K562 (cell line): ENCODE results near the gene COMMD8.

Experiments
- EP300 ChIP-seq: IDR thresholded peaks from 2 replicates; pipeline ENCODE4 v1.6.1; 2012; ENCODE audit warnings: low read length, improper control_type of control experiment
- HIVEP1 ChIP-seq: fragments of 250-450 bp; sonication (Bioruptor Pico); IDR thresholded peaks from 2 replicates; pipeline ENCODE4 v1.4.0; 2020; ENCODE audit warnings: mild to moderate bottlenecking
- KHSRP ChIP-seq: fragments of 450-650 bp; IDR thresholded peaks from 2 replicates; pipeline ENCODE4 v1.6.1; 2017
- NFE2L1 ChIP-seq: fragments of 450-650 bp; IDR thresholded peaks from 2 replicates; pipeline ENCODE4 v1.6.1; 2016; ENCODE audit warnings: missing genetic modification characterization, low read depth, mild to moderate bottlenecking, missing compliant biosample characterization, moderate library complexity, borderline replicate concordance
- PHB ChIP-seq: fragments of 250-450 bp; sonication (Bioruptor Pico); IDR thresholded peaks from 2 replicates; pipeline ENCODE4 v1.5.0; 2021
- SOX6 ChIP-seq: fragments of 450-650 bp; IDR thresholded peaks from 2 replicates; pipeline ENCODE4 v1.6.1; 2014; ENCODE audit warnings: mild to moderate bottlenecking
- XRCC4 ChIP-seq: IDR thresholded peaks from one replicate; pipeline ENCODE4 v1.6.1; 2011; ENCODE audit not compliant: insufficient read depth, insufficient read length; ENCODE audit errors: extremely low read depth
- ZFX ChIP-seq: sonication (generic); formaldehyde crosslinking; IDR thresholded peaks from 2 replicates; pipeline ENCODE4 v1.8.0; 2022; ENCODE audit warnings: mild to moderate bottlenecking, missing genetic modification reagents, moderate library complexity
- ZNF274 ChIP-seq: IDR thresholded peaks from 2 replicates; pipeline ENCODE4 v1.6.1; 2011; ENCODE audit warnings: low read depth, mild to moderate bottlenecking, low read length, moderate library complexity, borderline replicate concordance
- TF ChIP-seq, protein P1 (sequence below): sonication (generic); formaldehyde crosslinking; IDR thresholded peaks from 2 replicates; pipeline ENCODE4 v1.8.0; 2022; ENCODE audit warnings: missing genetic modification reagents, mild to moderate bottlenecking, moderate library complexity, borderline replicate concordance
- TF ChIP-seq, protein P2 (sequence below), 3 experiments: IDR thresholded peaks in 2 of 3; conservative IDR thresholded peaks in 1 of 3; 2 replicates each; pipeline ENCODE4 v1.5.1; 2011 to 2012; ENCODE audit warnings: low read length in 3 of 3, mild to moderate bottlenecking in 3 of 3, control low read depth in 2 of 3, improper control_type of control experiment in 1 of 3, inconsistent platforms in 1 of 3, low read depth in 1 of 3, mixed read lengths in 1 of 3, moderate library complexity in 1 of 3; ENCODE audit not compliant: insufficient read depth in 2 of 3
- TF ChIP-seq, protein P3 (sequence below): fragments of 450-650 bp; formaldehyde crosslinking; IDR thresholded peaks from 2 replicates; pipeline ENCODE4 v1.4.0; 2022; ENCODE audit warnings: mild to moderate bottlenecking, moderate library complexity

DNA sequence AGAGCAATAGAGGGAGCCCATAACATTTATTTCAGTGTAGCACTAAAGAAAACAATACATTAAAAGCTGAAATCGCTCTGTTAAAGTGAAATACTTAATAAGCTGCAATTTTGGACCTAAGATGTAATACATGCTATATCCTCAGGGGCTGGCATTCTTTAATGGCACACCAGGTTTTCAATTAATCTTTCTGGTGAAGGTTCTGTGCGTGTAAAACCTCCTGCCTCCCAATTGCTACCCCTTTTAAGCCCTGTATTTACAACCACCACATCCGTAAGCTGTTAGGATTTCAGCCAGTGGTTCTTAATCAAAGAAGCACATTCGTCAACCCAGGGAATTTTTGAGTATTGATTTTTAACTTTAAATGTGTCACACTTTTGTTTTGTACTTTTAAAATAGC lies 7.6 kb upstream of the COMMD8 start:
- TF ChIP-seq SOX6 (no peak), ZNF274 (no peak), KHSRP (no peak), XRCC4 (no peak), EP300 (no peak), ZFX (CRISPR knock-in tag) (no peak), PHB (CRISPR knock-in tag) (no peak), HIVEP1 (CRISPR knock-in tag) (no peak), NFE2L1 (tag) (no peak)
- TF ChIP-seq, protein P1, sequence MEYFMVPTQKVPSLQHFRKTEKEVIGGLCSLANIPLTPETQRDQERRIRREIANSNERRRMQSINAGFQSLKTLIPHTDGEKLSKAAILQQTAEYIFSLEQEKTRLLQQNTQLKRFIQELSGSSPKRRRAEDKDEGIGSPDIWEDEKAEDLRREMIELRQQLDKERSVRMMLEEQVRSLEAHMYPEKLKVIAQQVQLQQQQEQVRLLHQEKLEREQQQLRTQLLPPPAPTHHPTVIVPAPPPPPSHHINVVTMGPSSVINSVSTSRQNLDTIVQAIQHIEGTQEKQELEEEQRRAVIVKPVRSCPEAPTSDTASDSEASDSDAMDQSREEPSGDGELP (CRISPR knock-in tag): no peak
- TF ChIP-seq, protein P2, sequence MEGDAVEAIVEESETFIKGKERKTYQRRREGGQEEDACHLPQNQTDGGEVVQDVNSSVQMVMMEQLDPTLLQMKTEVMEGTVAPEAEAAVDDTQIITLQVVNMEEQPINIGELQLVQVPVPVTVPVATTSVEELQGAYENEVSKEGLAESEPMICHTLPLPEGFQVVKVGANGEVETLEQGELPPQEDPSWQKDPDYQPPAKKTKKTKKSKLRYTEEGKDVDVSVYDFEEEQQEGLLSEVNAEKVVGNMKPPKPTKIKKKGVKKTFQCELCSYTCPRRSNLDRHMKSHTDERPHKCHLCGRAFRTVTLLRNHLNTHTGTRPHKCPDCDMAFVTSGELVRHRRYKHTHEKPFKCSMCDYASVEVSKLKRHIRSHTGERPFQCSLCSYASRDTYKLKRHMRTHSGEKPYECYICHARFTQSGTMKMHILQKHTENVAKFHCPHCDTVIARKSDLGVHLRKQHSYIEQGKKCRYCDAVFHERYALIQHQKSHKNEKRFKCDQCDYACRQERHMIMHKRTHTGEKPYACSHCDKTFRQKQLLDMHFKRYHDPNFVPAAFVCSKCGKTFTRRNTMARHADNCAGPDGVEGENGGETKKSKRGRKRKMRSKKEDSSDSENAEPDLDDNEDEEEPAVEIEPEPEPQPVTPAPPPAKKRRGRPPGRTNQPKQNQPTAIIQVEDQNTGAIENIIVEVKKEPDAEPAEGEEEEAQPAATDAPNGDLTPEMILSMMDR (IDR thresholded peaks at IDR 0.05 in 2 of 3, conservative IDR thresholded peaks at IDR 0.05 in 1 of 3; ENCODE audit: insufficient read depth in 2 of 3, low read depth in 1 of 3, low read length in 3 of 3): no peak
- TF ChIP-seq, protein P3, sequence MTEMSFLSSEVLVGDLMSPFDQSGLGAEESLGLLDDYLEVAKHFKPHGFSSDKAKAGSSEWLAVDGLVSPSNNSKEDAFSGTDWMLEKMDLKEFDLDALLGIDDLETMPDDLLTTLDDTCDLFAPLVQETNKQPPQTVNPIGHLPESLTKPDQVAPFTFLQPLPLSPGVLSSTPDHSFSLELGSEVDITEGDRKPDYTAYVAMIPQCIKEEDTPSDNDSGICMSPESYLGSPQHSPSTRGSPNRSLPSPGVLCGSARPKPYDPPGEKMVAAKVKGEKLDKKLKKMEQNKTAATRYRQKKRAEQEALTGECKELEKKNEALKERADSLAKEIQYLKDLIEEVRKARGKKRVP (CRISPR knock-in tag): no peak
